GM19240 (cell line): ENCODE results near the gene DCTN4.

Source experiments
- DNase-seq: peaks from one replicate; pipeline ENCODE4 v3.0.0; 2011; ENCODE audit warnings: low spot score; ENCODE audit not compliant: insufficient read length

Gene DCTN4

GRCh38 chr5:150671509-150672236, 87.1 kb downstream of the DCTN4 start:
- DNase-seq, result no peak

DNA sequence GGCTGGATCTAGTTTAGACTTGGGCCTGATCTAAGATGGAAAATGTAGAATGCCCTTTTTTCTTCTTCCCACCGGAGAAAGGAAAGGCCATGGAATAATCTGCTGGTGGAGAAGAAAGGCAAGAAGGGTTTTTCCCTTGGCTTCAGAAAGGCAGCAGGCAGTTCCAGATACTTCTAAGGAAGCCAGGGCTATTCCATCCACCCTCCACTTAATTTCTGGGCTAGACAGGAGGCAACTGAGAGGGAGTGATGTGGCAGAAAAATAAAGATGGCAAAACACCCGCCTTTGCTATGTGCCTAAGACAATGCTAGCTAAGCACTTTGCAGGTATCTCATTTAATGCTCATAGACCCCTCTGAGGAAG, 87.9 kb downstream of the DCTN4 start:
- DNase-seq, result no peak

DNA sequence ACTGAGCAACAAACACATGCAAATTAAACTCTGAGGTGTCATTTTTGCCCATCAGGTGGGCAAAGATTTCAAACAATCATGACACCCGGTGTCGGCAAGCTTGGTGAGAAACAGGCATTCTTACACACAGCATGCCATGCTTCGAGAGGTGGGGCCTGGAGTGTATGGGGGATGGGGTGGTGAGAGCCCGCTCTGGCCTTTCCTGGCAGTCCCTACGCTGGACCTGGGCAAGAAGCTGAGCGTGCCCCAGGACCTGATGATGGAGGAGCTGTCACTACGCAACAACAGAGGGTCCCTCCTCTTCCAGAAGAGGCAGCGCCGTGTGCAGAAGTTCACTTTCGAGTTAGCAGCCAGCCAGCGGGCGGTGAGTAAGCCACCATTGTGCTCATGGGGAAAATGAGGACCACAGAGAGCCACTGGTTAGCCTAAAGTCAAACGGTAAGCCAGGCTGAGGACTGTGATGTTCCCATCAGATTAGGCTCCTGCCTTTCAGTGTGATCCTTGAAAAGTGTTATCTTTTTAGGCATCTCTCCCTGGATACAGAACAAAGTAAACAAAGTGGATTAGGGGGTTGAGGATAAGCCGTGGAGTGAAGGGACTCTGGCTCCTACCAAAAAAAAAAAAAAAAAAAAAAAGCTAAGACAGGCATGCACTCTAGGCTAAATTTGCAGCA, 88.4 kb downstream of the DCTN4 start:
- no peak for DNase-seq

DNA sequence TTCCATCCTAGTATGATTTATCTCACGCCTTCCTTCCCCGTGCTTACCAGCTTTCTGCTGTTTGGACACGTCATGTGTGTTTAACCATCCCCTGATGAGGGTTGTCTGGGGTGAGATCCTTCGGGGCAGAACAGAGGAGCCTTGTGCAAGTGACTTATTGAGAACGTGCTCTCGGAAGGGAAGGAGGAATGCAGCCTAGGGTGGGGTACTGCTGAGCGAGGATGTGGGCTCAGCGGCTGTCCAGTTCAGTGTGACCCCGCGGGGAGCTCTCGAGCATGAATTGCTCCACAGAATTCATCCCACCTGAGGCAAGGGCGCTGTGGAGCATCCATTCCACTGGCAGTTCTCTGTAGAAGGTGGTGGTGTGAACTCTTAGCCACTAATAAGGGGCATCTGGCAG, 93.8 kb downstream of the DCTN4 start:
- DNase-seq, result no peak

DNA sequence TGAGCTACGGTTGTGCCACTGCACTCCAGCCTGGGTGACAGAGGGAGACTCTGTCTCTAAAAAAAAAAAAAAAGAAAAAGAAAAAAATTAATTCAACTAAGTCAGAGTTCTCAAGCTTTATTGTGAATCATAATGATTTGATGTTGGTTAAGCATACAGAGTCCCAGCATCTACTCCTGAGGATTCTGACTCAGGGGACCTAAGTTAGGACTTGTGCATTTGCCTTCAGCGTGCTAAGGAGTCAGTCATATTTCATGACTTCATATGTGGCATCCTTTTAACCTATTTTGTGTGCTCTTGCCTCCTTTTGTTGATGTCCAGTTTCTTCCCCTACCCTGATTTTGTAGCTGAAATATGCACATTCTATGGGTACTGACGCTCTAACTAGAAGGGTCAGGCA, 94.9 kb downstream of the DCTN4 start:
- DNase-seq, result no peak

GRCh38 chr5:150662731-150663516, 95.9 kb downstream of the DCTN4 start:
- DNase-seq, result no peak

DNA sequence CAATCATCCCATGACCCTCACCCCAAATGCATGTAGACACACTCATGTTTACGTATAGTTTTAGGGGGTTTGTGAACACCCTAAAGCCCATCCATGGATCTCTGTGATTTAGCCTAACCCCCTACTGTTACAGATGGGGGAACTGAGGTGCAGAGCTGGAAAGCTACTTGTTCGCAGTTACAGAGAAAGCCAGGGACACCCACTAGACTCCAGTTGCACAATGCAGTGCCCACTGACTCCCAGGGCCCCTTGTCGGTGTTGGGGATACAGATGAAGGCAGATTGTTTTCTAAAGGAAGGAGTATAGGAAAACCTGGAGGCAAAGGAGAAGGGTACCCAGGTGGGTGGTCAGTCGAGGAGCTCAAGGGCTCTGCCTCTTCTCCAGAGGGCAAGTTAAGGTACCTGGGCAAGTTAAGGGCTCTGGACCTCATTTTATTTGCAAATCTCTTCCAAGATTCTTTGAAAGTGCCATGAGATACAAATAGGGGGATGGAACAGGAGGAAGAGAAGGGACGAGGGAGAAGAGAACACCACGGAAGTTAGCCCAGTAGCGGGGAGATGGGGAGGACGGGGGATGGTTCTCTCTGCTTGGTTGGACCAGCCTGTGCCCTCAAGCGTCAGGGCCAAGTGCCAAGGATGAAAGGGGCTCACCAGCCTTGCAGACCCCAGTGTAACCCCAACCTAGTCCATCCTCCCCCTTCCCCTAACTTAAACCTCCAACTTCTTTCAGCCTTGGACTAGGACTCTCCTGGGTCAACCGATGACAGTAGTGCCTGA, 96.8 kb downstream of the DCTN4 start:
- no peak for DNase-seq

GRCh38 chr5:150661086-150661485, 97.7 kb downstream of the DCTN4 start, which contains the start of gene MYOZ3:
Gene MYOZ3, plus strand, starts transcription at chr5:150661251. Its CDS starts 1,691 bp downstream, at chr5:150662942.
- no peak for DNase-seq

DNA sequence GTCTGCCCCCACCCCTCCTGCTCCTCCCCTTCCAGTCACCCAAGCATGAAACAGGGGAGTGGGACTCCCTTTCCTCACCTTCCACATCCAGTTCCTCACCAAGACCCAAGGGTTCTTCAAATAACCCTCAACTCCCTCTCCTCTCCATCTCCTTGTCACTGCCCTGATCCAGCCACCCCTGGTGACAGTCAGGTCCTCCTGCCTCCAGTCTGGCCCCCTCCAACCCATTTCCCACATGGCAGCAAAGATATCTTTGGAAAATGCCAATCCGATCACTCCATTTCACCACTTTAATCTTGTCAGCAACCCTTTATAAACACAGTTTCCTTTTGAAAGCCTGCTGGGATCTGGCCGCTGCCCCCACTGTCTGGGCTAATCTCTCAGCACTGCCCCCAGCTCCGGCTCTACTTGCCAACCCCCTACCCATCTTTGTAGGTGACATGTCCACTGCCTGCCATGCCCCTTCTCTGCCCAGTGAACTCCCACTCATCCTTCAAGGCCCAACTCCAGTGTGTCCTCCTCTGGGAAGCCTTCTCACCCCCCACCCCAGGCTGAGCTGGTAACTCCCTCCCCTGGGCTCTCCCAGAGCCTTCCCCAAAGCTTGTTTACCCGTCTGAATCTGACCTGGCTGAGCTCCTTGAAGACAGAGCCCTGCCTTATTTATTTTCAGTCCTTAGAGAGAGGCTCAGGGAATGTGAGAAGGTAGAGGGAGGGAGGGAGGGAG, 98.5 kb downstream of the DCTN4 start:
- DNase-seq, result no peak

GRCh38 chr5:150659360-150660107, 99.3 kb downstream of the DCTN4 start:
- no peak for DNase-seq

DNA sequence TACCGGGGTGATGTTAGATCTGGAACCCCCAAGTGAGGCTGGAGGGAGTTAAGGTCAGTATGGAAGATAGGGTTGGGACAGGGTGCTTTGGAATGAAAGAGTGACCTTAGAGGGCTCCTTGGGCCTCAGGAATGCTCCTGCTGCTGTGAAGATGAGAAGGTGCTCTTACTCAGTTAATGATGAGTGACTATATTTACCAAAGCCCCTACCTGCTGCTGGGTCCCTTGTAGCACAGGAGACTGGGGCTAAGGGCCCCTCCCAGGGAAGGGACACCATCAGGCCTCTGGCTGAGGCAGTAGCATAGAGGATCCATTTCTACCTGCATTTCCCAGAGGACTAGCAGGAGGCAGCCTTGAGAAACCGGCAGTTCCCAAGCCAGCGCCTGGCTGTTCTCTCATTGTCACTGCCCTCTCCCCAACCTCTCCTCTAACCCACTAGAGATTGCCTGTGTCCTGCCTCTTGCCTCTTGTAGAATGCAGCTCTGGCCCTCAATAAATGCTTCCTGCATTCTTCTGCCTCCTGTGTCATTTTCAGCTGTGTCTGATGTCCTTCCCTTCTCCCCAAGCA, 100.0 kb downstream of the DCTN4 start:
- no peak for DNase-seq
